Fibroblast of lung (primary cell): ENCODE measurements around the gene AHCYL2. TPM values are rescaled to one million over a fixed set of nuclear protein-coding genes. Genes with fewer than 3 reads are reported as not detected.
A peak's percentile ranks its signal among the peaks of the same experiment; 100 is the strongest.

ENCODE experiments used
- DNase-seq, 2 donors: peaks; one replicate each; pipeline versions ENCODE4 v3.0.0 to v3.0.0-alpha.2; 2010; ENCODE audit warnings: low read depth in 2 of 2
- H2AFZ ChIP-seq: 2 replicates; pipeline ENCODE4 v1.5.1; 2012; ENCODE audit warnings: low read length, control low read depth, inconsistent platforms
- H3K27ac ChIP-seq: 2 replicates; pipeline ENCODE4 v1.5.1; 2011; ENCODE audit warnings: low read length, control low read depth; ENCODE audit not compliant: insufficient read depth
- H3K27me3 ChIP-seq: 2 replicates; pipeline ENCODE4 v1.5.1; 2011; ENCODE audit warnings: mild to moderate bottlenecking, low read length; ENCODE audit not compliant: control insufficient read depth, insufficient read depth
- H3K36me3 ChIP-seq: 2 replicates; pipeline ENCODE4 v1.5.1; 2011; ENCODE audit warnings: low read length; ENCODE audit not compliant: control insufficient read depth, insufficient read depth
- H3K4me1 ChIP-seq: 2 replicates; pipeline ENCODE4 v1.5.1; 2011; ENCODE audit warnings: low read length; ENCODE audit not compliant: control insufficient read depth, insufficient read depth; ENCODE audit errors: extremely low read depth
- H3K4me2 ChIP-seq: 2 replicates; pipeline ENCODE4 v1.5.1; 2011; ENCODE audit warnings: low read length, control low read depth; ENCODE audit not compliant: insufficient read depth; ENCODE audit errors: extremely low read depth
- H3K4me3 ChIP-seq, 4 experiments: fragments of 200-600 bp in 1 of 4; sonication (generic) in 1 of 4; replicated peaks in 1 of 4; 2 replicates each; pipeline ENCODE4 v1.5.1; 2011 to 2016; ENCODE audit warnings: low read length in 4 of 4, low read depth in 3 of 4, mild to moderate bottlenecking in 3 of 4, control low read depth in 2 of 4, inconsistent platforms in 1 of 4, mixed read lengths in 1 of 4; ENCODE audit not compliant: insufficient read depth in 1 of 4; ENCODE audit errors: control extremely low read depth in 1 of 4
- H3K79me2 ChIP-seq: 2 replicates; pipeline ENCODE4 v1.5.1; 2012; ENCODE audit warnings: mild to moderate bottlenecking, low read length, inconsistent platforms; ENCODE audit not compliant: control insufficient read depth, insufficient read depth
- H3K9ac ChIP-seq: 2 replicates; pipeline ENCODE4 v1.5.1; 2011; ENCODE audit warnings: mild to moderate bottlenecking, low read length, control low read depth; ENCODE audit not compliant: insufficient read depth
- H3K9me3 ChIP-seq: 2 replicates; pipeline ENCODE4 v1.5.1; 2012; ENCODE audit warnings: low read depth, low read length; ENCODE audit not compliant: control insufficient read depth, insufficient read depth
- H4K20me1 ChIP-seq: 2 replicates; pipeline ENCODE4 v1.5.1; 2011; ENCODE audit warnings: low read length; ENCODE audit not compliant: control insufficient read depth, insufficient read depth; ENCODE audit errors: extremely low read depth
- CTCF ChIP-seq, 2 donors: IDR thresholded peaks in 1 of 2; conservative IDR thresholded peaks in 1 of 2; 1 replicate in 1 of 2; 2 replicates in 1 of 2; pipeline ENCODE4 v1.5.1; 2011 to 2012; ENCODE audit warnings: low read length in 2 of 2, control low read depth in 1 of 2, inconsistent platforms in 1 of 2, low read depth in 1 of 2, mild to moderate bottlenecking in 1 of 2
- EZH2 ChIP-seq: IDR thresholded peaks from 2 replicates; pipeline ENCODE4 v1.5.1; 2012; ENCODE audit warnings: low read length, control low read depth, mild to moderate bottlenecking; ENCODE audit errors: missing control alignments
- polyA plus RNA-seq, 2 donors: library from polyadenylated mRNA; depleted of rRNA in 1 of 2; stranded (reverse) in 1 of 2; unstranded in 1 of 2; fragments of >200 nt; gene quantifications; 2 replicates each; pipeline ENCODE4 v1.2.1, GENCODE V29; 2011 to 2012; ENCODE audit warnings: missing spikeins in 1 of 2
- total RNA-seq: library from RNA; depleted of rRNA; stranded (reverse); fragments of >200 nt; gene quantifications from 2 replicates; pipeline ENCODE4 v1.2.1, GENCODE V29; 2014

AHCYL2 gene
- total and polyA plus RNA-seq, 2 donors (not counting 1 experiment from before 2014, with no cell fraction given), result 8.7 to 11.9 TPM

GRCh38 chr7:129376778-129377700 lies 152.2 kb downstream of the AHCYL2 start:
- Histone ChIP-seq H3K4me1 (no peaks in the 10 kb centered on the region), H3K9me3 (no peaks in the 10 kb centered on the region), H3K4me2 (no peak overlapping the region), H3K4me3 (no peak overlapping the region), H3K27me3 (no peaks in the 10 kb centered on the region), H2AFZ (no peak overlapping the region), H3K79me2 (no peaks in the 10 kb centered on the region), H3K36me3 (no peaks in the 10 kb centered on the region), H3K9ac (no peak overlapping the region), H4K20me1 (no peaks in the 10 kb centered on the region), H3K27ac (no peak overlapping the region)
- TF ChIP-seq EZH2, result no peak
- no peak for TF ChIP-seq CTCF (conservative IDR thresholded peaks at IDR 0.05 in 1 of 2, IDR thresholded peaks at IDR 0.05 in 1 of 2; ENCODE audit: low read depth in 1 of 2, low read length in 2 of 2)
- peak; percentile 35 to 50 for DNase-seq

- Histone ChIP-seq H3K79me2 (no peaks in the 10 kb centered on the region), H3K9me3 (no peaks in the 10 kb centered on the region), H4K20me1 (no peaks in the 10 kb centered on the region), H2AFZ (no peak overlapping the region), H3K36me3 (no peaks in the 10 kb centered on the region), H3K27me3 (no peaks in the 10 kb centered on the region), H3K4me2 (no peak overlapping the region), H3K4me1 (no peaks in the 10 kb centered on the region), H3K27ac (no peak overlapping the region), H3K9ac (no peak overlapping the region), H3K4me3 (no peak overlapping the region)
- no peak for TF ChIP-seq CTCF (conservative IDR thresholded peaks at IDR 0.05 in 1 of 2, IDR thresholded peaks at IDR 0.05 in 1 of 2; ENCODE audit: low read depth in 1 of 2, low read length in 2 of 2)
- DNase-seq, result no peak
These were observed 157.1 kb downstream of the AHCYL2 start for GRCh38 chr7:129381710-129382484.

GRCh38 chr7:129383542-129384132 lies 158.8 kb downstream of the AHCYL2 start:
- DNase-seq, result no peak
- Histone ChIP-seq H3K27ac (no peak overlapping the region), H3K4me2 (no peak overlapping the region), H3K27me3 (no peaks in the 10 kb centered on the region), H3K4me3 (no peak overlapping the region), H3K9me3 (no peaks in the 10 kb centered on the region), H3K36me3 (no peaks in the 10 kb centered on the region), H2AFZ (no peak overlapping the region), H3K4me1 (no peaks in the 10 kb centered on the region), H4K20me1 (no peaks in the 10 kb centered on the region), H3K79me2 (no peaks in the 10 kb centered on the region), H3K9ac (no peak overlapping the region)
- TF ChIP-seq EZH2 (no peak), CTCF (conservative IDR thresholded peaks at IDR 0.05 in 1 of 2, IDR thresholded peaks at IDR 0.05 in 1 of 2; ENCODE audit: low read depth in 1 of 2, low read length in 2 of 2) (no peak)
